Frontal cortex (tissue), 4 donors: ENCODE results near the gene PDZRN4. TPM values are rescaled to one million over a fixed set of nuclear protein-coding genes. Genes with fewer than 3 reads are reported as not detected.

Experiments
- DNase-seq, 2 donors: peaks; one replicate each; pipeline ENCODE4 v3.0.0; 2012; ENCODE audit warnings: low spot score in 2 of 2
- FAIRE-seq: peaks from 2 replicates; lab custom pipeline; 2012; peaks lifted over from hg19 to GRCh38; lab: Jason Lieb, UNC
- total RNA-seq: library from RNA; depleted of rRNA; stranded (reverse); fragments of >200 nt; gene quantifications from one replicate; pipeline ENCODE4 v1.2.3, GENCODE V29; 2014
- donor health status: control.
- donor health status: control.
- donor health status: control.

Gene PDZRN4
- total RNA-seq, 1 donor from 2014 or later: 46.9 TPM

DNA sequence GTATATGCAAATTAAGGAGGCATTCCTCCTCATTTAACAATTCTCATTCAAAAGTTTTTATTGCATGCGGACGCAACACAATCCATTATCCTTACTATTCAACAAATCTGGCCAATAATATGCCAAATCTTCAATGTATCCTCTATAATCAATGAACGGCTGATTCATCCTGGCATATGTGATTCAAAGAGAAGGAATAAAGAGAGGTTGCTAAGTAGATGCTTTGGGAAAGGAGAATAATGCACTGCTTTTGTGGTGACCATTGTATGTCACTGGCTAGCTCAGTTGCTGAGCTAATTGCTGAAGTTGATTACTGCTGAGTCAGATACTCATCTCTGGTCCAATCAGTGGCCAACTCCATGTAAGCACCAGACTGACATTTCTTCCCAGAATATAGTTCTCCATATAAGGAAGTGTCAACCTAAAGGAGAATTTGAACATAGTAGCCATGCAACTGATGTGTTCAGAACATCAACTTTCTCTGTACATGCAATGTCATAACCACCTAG, 148.0 kb downstream of the PDZRN4 start:
- FAIRE-seq (no peak), DNase-seq (no peak)

DNA sequence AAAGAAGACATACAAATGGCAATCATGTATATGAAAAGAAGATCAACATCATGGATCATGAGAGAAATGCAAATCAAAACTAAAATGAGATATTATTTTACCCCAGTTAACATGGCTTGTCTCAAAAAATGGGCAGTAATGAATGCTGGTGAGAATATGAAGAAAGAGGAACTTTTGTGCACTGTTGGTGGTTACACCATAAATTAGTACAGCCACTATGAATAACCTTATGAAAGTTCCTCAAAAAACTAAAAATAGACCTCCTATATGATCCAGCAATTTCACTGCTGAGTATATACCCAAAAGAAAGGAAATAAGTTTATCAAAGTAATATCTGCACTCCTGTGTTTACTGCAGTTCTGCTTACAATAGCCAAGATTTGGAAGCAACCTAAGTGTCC, 151.7 kb downstream of the PDZRN4 start:
- no peak for FAIRE-seq
- no peak for DNase-seq

DNA sequence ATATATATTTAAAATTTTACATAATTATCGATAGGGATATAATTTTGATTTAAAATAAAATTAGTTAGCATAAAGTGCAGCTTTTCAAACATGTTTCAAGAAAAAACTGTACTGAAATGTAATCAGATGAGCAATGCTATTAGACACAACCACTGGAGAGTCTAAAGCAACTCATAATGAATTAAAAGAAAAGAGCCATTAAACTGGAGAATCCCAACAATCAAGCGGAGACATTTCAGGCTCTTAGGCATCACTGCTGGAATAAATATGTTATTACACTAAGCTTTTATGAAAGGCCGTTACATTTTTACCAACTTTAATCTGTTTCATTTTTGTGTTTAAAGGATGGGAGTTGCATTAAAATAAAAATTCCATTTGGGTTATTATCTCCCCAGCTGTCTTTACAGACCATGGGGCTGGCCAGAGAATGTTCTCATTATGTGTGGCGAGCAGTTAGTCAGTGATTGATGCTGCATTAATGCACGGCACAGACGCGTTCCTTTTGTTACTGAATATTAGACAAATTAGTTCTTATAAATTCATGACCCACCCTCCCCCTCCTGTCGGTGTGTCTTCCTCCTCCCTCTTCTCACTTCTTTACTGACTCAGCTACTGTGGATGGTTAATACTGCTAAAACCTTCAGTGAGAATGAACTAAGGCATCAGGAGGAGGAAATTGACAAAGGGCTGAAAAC, 156.8 kb downstream of the PDZRN4 start:
- FAIRE-seq (no peak), DNase-seq (no peak)

DNA sequence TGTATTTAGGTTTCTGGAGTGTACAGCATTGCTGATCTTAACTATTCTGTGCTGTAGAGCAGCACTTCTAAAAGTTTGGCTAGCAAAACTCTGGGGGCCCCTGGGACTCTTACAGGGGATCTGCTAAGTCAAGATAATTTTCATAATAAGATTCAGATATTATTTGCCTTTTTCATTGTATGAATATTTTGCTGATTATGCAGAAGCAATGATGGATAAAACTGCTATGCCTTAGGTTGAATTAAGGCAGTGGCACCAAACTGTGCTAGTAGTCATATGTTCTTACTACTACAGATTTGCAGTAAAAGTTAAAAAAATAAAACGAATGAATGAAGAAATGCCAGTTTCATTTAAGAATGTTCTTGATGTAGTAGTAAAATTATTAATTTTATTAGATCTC, 160.1 kb downstream of the PDZRN4 start:
- DNase-seq: no peak
- no peak for FAIRE-seq

DNA sequence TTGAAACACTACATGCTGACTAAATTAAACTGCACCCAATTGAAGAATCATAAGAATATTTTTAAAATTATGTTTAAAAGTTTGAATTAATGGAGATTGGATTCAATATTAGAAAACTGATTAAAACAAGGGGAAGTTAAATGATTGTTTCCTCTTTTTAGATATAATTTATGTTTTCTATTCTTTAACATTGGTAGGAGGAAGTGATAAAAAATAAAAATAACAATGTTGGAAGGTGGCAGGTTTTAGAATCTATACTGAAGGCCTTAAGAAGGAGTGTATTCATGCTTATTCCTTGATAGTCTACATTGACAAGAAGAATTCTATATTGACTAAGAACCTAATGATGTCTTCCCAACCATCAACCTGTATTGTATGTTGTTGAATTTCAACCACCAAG, 168.1 kb downstream of the PDZRN4 start:
- DNase-seq: no peak
- peak; percentile 76 for FAIRE-seq

DNA sequence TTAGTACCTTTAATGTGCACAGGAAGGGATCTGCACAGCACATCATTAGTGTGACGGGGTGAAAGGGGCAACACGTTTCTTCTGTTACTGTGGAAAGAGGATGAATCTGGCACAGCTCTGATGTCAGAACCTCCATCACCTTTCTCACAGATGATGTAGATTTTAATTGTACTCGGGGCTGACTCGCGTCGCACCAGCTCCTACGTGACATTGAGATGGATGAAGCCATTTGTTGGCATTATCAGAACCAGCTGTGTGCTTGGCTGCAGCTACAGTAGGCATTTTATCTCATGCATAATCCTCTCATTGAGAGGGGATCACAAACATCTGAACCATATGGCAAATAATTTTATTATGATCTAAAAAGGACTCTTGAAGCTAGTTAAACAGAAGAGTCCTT, 173.6 kb downstream of the PDZRN4 start:
- DNase-seq: no peak
- FAIRE-seq: no peak

DNA sequence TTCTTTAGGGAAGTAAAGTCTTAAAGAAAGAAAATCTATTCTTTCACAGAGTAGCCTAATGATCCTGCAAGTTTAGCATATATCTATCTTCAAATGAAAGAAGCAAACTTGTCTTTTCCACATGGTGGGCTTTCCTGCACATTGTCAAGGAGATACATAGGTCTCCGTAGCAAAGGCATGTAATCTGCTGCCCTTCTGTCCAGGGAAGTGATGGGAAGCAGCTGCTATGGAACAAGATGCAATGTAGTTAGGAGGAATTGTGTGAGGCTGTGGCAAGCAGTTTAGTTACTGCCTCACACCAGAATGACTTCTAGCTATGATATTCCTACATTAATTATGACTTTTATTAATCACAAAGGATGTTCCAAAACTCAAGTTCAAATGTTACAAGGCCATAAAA, 174.4 kb downstream of the PDZRN4 start:
- FAIRE-seq (no peak), DNase-seq (no peak)

DNA sequence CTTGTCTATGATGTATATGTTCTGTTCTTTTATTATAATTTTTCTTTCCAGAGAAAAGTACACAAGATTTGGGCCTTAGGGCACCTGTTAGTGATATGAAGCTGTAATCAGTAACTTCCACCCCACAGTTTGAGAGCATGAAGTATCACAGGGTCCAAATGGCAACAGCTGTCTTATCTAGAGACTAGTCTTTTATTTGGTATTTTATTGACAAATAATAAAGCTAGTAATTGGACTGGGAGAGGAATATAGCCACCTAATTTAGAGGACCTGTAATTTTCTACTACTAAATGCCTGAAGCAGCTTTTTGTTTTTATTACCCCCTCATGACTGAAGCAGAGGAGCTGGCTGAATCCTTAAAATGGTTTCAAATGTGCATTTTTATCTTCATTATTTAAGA, 174.8 kb downstream of the PDZRN4 start:
- FAIRE-seq (no peak), DNase-seq (no peak)

DNA sequence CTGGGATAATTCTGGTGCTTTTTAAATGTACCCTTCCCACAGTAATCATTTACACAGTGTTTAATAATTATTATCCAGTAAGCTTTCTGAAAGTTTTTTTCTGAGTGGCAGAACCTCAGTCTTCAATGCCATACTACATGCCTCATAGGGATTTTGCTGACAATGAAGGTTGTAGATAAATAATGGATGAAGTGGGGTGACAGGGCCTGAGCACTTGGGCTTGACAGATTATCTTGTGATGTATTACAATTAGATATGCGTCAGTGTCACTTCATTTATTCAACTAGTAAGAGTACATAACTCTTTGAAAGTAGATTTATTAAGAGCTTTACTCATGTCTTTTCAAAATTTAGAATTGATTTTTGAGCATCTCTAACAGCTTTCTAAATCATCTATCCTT, 176.1 kb downstream of the PDZRN4 start:
- FAIRE-seq (no peak), DNase-seq (no peak)

DNA sequence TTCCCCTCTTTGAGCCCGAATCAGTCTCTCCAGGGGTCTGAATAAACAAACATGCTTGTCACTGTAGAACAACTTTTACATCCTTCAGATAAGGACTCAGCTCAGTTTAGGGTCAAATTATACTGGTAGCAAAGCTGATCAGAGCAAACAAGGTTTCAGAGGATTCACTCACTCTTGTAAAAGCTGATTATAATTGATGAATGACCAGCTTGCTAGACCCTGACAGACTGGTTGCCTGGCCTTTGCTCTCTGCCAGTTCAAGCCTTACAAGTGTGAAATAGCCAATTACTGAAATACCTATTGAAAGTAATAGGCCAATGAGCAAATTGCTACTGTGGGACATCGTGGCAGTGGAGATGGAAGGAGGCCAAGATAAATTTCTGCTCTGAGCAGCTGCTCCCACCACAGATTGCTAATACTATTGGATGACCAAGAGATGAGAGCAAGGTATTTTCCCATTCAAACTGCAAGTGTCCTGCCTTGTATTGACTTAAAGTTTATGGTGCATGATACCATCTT, 177.6 kb downstream of the PDZRN4 start:
- DNase-seq: no peak
- no peak for FAIRE-seq

DNA sequence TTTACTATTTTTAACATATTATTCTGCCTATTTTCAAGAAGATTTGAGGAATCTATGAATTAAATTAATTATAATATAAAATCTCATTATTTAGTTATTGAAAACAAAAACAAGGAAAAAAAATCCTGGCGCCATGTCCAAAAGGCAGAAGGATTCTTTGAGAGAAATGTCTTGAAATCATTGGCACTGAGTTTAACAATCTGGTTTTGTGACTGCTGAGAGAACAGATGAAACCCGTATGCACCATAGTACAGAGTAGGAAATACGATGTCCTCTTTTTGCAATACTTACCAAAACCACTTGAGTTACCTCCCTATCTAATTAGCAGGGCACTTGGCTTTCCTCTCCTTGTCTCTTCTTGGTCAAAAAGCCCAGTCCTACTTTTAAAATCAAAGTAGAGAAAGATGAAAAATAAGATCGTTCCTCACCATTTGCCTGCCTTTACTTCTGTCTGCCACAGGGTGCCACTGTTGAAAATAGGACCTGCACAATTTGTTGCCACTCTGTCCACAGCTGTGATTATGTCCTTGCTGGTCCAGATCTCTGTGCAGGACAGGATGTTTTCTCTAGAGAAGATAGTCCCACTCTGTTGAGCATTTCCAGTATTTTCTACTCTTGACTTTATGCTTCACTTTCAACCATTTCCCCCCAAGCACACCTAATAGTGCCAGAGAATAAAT, 179.7 kb downstream of the PDZRN4 start:
- FAIRE-seq (no peak), DNase-seq (no peak)

DNA sequence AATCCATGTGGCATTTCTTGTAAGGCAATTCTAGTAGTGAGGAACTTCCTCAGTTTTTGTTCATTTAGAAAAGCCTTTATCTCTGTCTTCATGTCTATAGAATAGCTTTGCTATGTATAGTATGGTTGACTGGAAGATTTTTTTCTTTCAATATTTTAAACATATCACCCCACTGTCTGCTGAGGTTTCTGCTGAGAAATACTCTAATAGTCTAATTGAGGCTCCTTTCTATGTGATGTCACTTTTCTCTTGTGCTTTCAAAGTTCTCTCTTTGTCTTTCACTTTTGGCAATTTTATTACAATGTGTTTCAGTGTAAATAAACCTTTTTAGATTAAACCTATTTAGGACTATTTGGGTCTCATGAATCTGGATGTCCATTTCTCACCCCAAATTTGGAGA, 192.8 kb downstream of the PDZRN4 start:
- FAIRE-seq: no peak
- DNase-seq: no peak

DNA sequence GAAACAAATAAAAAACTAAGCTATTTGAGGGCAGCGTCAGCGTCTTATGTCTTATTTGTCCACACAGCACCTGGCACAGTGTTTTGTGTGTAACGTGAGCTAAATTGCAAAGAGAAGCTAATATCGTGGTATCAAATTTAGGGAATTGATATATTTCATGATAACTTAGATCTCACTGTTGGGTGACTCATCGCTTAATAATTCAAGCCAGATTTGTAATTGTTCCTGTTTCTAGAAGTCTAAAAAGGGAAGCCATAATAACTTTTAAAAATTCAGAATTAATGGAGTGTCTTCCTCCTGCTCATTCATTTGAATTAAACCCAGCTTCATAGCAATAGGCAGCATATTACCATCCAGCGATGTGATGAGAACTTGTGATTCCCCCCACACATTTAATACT, 214.7 kb downstream of the PDZRN4 start:
- DNase-seq (no peak), FAIRE-seq (no peak)

DNA sequence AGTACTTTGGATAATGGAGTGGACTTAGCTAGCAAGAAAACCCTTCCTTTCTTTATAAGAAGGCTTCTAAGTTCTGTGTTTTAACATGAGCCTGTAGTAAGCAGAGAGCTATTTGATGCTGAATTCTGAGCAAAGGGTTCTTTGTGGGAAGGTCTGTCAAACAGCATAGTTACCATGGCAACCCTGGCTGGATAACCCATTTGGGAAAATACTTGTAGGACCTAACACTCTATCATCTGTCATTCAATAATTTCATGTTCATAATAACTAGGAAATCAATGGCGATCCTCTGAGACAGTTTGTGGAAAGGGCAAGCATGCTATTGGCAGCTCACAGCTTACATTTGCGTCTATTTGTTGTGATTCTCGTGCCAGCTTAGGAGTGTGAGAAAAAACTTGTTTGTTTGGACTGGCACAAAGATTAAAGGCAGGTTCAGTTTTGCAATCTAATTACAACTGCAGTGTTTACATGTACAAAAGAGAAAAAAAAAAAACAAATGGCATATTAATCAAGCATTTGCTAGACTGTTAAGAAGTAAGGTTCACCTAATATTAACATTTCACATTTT, 219.2 kb downstream of the PDZRN4 start:
- FAIRE-seq: no peak
- DNase-seq: no peak

DNA sequence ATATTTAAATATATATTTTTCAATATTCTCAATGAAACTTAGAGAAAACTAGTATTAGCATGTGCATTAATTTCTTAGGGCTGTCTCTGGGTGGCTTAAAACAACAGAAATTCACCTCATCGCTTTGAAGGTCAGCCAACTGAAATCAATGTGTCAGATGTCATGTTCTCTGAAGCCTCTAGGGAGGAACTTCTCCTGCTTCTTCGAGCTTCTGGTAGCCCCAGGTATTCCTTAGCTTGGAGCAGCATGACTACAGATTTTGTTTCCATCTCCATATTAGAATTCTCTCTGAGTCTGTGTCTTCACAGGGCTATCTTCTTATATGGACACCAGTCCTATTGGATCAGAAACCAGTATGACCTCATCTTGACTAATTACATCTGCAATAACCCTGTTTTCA, 221.5 kb downstream of the PDZRN4 start:
- no peak for DNase-seq
- FAIRE-seq: no peak

DNA sequence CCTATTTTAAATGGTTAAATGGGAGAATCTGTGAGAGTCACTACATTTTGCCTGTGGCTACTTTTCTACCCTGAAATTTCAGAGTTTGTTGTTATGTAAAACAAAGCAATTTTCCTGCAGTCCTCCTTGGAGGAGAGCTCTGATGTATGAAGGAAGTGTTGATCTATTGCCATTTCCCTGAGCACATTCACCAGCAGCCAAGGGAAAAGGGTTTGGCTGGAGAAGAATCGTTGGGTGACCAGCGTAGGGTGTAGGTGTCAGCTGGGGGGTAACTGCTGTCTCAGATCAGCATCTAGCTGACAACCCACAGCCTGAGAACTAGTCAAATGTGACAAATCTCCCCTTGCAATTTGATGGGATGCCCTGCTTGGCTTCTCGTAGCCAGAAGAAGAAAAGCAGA, 230.5 kb downstream of the PDZRN4 start:
- DNase-seq: no peak
- no peak for FAIRE-seq

DNA sequence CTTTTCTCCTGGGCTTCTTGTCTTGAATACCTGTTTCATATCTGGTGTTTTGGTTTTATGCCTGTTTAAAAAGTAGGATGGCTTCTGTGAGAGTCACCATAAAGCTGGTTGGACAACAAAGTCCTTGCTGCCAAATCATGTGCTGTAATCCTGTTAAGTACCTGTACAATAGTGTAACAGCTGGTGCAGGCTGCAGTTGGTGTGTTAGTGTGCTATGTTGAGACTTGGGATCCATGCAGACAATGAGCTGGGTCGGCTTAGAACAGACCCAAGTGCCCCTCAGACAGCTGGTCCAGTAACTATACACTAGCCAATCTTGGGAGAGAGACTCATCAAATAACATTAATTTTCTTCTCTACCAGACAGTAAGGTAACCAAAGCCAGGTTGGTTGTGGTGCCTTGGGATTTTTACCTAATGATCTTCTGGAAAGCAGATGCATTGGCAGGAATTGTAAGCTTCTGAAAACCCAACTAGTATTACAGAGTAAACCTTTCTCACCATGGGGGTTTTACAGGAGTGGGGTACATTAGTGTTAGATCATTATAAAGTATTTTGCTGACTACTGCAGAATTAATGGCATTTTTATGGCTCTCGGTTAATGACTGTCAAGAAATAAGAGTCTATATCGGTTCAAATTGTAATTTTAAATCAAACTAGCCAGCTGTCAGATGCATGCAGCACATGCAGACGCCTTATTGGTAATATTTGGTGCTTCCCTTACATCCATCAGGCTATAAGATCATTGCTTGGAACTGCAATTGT, 231.2 kb downstream of the PDZRN4 start:
- DNase-seq: no peak
- no peak for FAIRE-seq

DNA sequence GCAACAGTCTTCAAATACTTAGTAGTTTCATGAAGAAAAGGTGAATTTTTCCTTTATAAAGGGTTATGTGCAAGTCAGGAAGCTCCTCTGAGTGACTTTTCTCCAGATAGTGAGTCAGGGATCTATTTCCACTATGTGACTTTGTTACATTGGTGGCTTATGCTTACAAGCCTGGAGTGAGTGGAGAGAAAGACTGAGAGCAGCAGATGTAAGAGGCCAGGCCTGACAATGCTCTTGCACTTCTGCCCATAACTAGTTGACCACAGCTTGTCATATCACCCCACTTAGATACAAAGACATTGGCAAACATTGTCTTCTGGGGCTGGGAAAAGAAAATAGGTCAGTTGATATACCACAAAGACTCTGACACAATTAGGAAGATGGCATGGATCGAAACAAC, 236.5 kb downstream of the PDZRN4 start:
- DNase-seq (no peak), FAIRE-seq (no peak)

DNA sequence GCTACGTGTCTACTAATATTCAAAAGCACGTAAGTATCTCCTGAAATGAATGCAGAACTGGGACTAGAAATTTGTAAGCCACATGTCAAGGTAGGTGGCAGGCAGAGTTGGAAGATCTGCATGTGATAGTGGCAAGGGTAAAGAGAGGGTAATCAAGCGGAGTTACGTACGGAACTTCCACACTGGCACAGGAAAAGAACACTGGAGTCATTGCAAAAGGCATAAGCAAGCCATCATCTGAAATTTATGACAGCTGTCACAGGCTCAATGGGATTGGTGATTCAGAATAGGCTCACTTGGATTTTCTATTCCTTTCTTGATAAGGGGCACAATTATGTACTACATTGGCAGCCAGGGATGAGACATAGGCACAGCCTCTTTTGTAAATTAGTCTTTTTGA, 245.3 kb downstream of the PDZRN4 start:
- DNase-seq: no peak
- FAIRE-seq: no peak

DNA sequence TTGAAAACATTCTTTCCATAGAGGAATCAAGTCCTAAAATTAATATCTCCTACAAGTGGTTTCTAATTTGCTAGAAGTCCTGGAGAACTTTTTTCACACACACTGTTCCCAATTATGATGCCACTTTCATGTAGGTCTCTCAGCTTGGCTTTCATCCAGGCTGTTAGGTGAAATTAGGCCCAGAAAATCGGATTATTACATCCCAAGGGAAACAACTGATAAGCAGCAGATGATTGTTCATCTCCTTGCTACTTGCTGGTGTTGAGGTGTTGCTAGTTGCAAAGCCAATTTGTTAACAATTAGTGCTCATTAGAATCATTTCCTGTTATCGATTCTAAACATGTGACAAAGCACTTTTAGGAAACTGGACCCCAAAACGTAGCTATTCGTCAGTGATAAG, 248.0 kb downstream of the PDZRN4 start:
- FAIRE-seq: no peak
- no peak for DNase-seq
